Activated T-cell treated with anti-CD3 and anti-CD28 coated beads, Interleukin-2, amount 50 U/mL, for 4 hours (primary cell): ENCODE data around the gene KANSL3. TPM values are rescaled to one million over a fixed set of nuclear protein-coding genes. Genes with fewer than 3 reads are reported as not detected.
"Not testable (repeated sequence)": the region's sequence is repeated elsewhere in the genome, so short reads cannot be mapped to it uniquely, and the experiment has no call there.

Experiments
- ATAC-seq, 2 donors: fragments of 200-7000 bp; cut with Tn5 transposase; one replicate each; pipeline ENCODE4 v1.10.0; 2021
- DNase-seq: peaks from one replicate; pipeline ENCODE4 v3.0.0-alpha.2; 2020
- H3K27me3 Mint-ChIP-seq: one replicate; pipeline ENCODE4 v1.8.0; 2021; ENCODE audit warnings: low read depth, mixed read lengths
- H3K36me3 Mint-ChIP-seq: one replicate; pipeline ENCODE4 v1.8.0; 2022; ENCODE audit warnings: mixed read lengths; ENCODE audit not compliant: insufficient read depth
- H3K4me1 Mint-ChIP-seq: one replicate; pipeline ENCODE4 v1.8.0; 2021; ENCODE audit warnings: low read depth, mixed read lengths
- H3K4me3 Mint-ChIP-seq: one replicate; pipeline ENCODE4 v1.8.0; 2021; ENCODE audit warnings: mild to moderate bottlenecking, moderate library complexity, mixed read lengths
- H3K9me3 Mint-ChIP-seq: one replicate; pipeline ENCODE4 v1.8.0; 2021; ENCODE audit warnings: mixed read lengths
- total RNA-seq, 3 donors: library from RNA; stranded (reverse); gene quantifications; one replicate each; pipeline ENCODE4 v1.2.1, GENCODE V29; 2021

Gene KANSL3
- total RNA-seq, 3 donors from 2014 or later: 29.1 to 32.3 (median 31.3) TPM

DNA sequence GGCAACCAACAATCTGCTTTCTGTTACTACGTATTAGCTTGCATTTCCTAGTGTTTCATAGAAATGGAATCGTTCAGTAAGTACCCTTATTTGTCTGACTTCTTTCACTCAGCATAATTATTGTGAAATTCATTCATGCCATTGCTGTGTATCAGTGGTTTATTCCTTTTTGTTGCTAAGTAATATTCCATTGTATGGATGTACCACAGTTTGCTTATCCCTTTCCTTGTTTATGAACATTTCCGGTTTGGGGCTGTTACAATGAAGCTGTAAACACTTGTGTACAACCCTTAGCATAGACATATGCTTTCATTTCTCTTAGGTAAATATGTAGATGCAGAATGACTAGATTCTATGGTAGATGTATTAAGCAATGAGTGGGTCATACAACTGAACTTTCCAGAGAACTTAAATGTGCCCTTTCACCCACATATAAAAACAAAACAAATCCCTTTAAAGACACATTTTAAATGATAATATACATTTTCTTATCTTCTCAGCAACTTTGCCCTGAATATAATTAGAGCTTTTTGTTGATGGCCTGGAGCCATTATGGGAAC, 26.3 kb upstream of the KANSL3 start:
- peaks cover 5% of the 10 kb centered on the region for H3K9me3 Mint-ChIP-seq
- peaks cover 4% of the 10 kb centered on the region for H3K27me3 Mint-ChIP-seq
- no peak for DNase-seq
- H3K4me3 Mint-ChIP-seq: no peak overlapping the region
- no peaks in the 10 kb centered on the region for H3K4me1 Mint-ChIP-seq
- no peaks in the 10 kb centered on the region for H3K36me3 Mint-ChIP-seq
- ATAC-seq: no peak

DNA sequence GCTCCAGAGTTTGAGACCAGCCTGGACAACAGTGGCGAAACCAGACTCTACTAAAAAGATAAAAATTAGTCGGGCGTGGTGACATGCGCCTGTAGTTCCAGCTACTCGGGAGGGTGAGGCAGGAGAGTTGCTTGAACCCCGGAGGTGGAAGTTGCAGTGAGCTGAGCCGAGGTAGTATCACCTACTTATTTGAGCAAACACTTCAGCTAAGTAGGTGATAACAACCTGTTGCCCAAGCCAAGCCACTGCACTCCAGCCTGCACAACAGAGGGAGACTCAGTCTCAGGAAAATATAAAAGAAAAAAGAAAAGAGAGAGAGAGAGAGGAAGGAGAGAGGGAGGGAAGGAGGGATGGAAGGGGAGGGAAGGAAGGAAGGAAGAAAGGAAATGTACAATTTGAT, 25.7 kb upstream of the KANSL3 start:
- H3K4me3 Mint-ChIP-seq: no peak overlapping the region
- no peaks in the 10 kb centered on the region for H3K4me1 Mint-ChIP-seq
- no peaks in the 10 kb centered on the region for H3K36me3 Mint-ChIP-seq
- H3K27me3 Mint-ChIP-seq: peaks cover 4% of the 10 kb centered on the region
- ATAC-seq (no peak), DNase-seq (no peak)
- H3K9me3 Mint-ChIP-seq: peaks cover 5% of the 10 kb centered on the region

DNA sequence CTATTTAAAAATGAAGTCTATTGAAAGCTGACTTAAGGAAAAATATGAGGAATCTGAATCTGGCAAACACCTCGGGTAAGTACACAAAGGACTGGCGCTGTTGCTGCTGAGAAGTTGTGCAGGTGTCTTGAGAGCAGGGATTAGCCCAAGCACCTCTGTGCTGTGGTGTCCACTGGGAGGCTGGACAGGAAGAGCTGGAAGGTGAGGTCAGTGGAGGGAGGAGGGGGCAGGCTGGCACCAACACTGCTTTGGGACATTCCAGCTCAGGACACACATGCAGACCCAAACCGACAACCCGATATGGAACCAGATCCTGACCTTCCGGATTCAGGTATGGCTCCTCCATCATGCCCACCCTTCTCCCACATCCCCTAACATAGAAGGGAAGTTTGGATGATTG, 25.1 kb upstream of the KANSL3 start:
- Mint-ChIP-seq H3K9me3 (peaks cover 5% of the 10 kb centered on the region), H3K4me1 (no peaks in the 10 kb centered on the region), H3K4me3 (no peak overlapping the region), H3K27me3 (peaks cover 4% of the 10 kb centered on the region), H3K36me3 (no peaks in the 10 kb centered on the region)
- no peak for ATAC-seq
- DNase-seq: no peak

DNA sequence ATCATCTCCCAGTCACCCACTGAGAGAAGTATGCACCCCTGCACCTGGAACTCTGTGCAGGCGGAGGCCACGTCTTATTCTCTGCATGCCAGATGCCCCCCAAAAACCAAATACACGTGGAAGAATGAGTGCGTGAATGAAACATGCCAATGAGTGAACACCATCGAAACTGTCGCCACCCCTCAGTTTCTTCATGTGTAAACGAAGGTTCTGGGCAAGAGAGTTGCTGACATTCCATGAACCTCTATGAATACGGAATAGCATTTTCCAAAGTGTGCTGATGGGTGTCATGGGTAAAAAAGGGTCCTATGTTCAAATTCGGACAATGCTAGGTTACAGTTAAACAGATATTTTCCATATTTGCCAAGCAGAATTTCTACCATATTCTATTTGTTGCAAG, 24.2 kb upstream of the KANSL3 start:
- no peak for ATAC-seq
- Mint-ChIP-seq H3K36me3 (no peaks in the 10 kb centered on the region), H3K4me3 (no peak overlapping the region), H3K9me3 (peaks cover 5% of the 10 kb centered on the region), H3K4me1 (no peaks in the 10 kb centered on the region), H3K27me3 (peaks cover 4% of the 10 kb centered on the region)
- no peak for DNase-seq

DNA sequence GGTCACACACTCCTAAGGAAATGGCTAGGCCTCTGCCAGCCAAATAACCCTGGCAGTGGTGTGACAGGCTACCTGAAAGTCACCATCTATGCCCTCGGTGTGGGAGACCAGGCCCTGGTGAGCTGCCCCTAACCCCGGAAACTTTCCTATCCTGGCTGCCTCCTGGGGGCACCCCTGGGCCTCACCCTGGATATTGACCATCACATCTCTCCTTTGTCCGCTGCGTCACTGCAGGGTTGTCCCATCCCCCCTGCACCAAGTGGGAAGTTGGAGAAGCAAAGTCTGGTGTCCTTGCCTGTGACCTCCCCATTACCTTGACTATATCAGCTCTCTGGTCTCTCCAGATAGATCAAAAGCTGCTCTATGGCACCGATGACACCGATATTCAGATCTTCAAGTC, 23.2 kb upstream of the KANSL3 start:
- no peak overlapping the region for H3K4me3 Mint-ChIP-seq
- H3K27me3 Mint-ChIP-seq: peaks cover 4% of the 10 kb centered on the region
- H3K4me1 Mint-ChIP-seq: no peaks in the 10 kb centered on the region
- no peak for ATAC-seq
- no peaks in the 10 kb centered on the region for H3K36me3 Mint-ChIP-seq
- no peak for DNase-seq
- H3K9me3 Mint-ChIP-seq: peaks cover 5% of the 10 kb centered on the region

DNA sequence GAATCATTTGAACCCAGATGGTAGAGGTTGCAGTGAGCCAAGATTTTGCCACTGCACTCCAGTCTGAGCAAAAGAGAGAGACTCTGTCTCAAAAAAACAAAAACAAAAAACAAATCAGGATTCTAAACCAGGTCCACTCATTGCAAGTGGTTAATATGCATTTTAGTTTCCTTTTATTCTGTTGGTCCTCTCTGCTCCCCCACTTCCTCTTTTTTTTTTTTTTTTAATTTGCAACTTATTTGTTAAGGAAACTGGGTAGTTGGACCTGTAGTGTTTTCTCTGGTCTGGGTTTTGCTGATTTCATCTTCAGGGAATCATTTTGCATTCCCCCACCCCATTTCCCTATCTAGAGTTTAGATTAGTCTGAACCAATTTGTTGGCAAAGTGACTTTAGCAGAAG, 18.4 kb upstream of the KANSL3 start:
- H3K9me3 Mint-ChIP-seq: no peaks in the 10 kb centered on the region
- no peak overlapping the region for H3K4me3 Mint-ChIP-seq
- no peaks in the 10 kb centered on the region for H3K4me1 Mint-ChIP-seq
- ATAC-seq (no peak), DNase-seq (no peak)
- H3K36me3 Mint-ChIP-seq: no peaks in the 10 kb centered on the region
- no peaks in the 10 kb centered on the region for H3K27me3 Mint-ChIP-seq

DNA sequence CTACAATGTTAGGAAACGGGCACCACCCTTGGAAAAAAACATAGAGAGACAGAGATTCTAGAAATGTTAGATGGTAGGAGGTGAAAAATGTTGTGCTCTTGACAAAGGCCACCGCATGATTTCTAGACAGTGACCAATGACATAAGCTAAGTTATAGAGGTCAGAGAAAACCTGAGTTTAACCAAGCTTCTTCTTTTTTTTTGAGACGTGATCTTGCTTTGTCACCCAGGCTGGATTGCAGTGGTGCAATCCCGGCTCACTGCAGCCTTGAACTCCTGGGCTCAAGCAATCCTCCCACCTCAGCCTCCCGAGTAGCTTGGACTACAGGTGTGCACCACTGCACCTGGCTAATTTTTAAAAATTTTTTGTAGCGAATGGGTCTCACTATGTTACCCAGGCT, 17.4 kb upstream of the KANSL3 start:
- Mint-ChIP-seq H3K9me3 (no peaks in the 10 kb centered on the region), H3K4me3 (no peak overlapping the region), H3K36me3 (no peaks in the 10 kb centered on the region), H3K4me1 (no peaks in the 10 kb centered on the region), H3K27me3 (no peaks in the 10 kb centered on the region)
- ATAC-seq: no peak
- no peak for DNase-seq

DNA sequence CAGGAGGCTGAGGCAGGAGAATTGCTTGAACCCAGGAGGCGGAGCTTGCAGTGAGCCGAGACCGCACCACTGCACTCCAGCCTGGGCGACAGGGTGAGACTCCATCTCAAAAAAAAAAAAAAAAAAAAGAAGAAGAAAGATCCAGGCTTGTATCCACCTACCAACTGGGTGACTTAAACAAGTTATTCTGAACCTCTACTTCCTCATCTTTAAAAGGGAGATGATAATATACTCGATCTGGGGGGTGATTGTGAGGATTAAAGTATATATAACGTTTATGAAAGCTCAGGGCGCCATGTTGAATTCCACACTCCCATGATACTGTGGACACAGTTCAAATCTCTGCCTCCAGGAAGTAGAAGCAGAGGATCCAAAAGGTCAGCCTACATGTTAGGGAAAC, 16.7 kb upstream of the KANSL3 start:
- H3K9me3 Mint-ChIP-seq, H3K4me3 Mint-ChIP-seq, H3K36me3 Mint-ChIP-seq, DNase-seq, H3K4me1 Mint-ChIP-seq, H3K27me3 Mint-ChIP-seq, ATAC-seq: not testable (repeated sequence)

DNA sequence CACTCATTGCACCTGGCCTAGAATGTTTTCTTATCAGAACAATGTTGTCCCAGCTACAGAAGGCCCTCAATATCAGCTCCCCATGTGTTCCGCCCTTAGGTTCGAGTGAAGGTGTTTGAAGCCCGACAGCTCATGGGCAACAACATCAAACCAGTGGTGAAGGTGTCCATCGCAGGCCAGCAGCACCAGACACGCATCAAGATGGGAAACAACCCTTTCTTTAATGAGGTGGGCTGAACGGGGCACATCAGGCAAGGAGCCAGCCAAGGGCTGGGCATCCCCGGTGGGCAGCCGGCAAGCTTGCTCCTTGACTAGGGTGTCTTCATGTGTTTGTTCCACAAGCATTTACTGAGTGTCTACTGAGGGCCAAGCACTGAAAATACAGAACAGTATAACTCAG, 13.7 kb upstream of the KANSL3 start:
- no peaks in the 10 kb centered on the region for H3K9me3 Mint-ChIP-seq
- H3K4me3 Mint-ChIP-seq: no peak overlapping the region
- no peaks in the 10 kb centered on the region for H3K4me1 Mint-ChIP-seq
- H3K27me3 Mint-ChIP-seq: no peaks in the 10 kb centered on the region
- DNase-seq: no peak
- ATAC-seq: no peak
- H3K36me3 Mint-ChIP-seq: no peaks in the 10 kb centered on the region

DNA sequence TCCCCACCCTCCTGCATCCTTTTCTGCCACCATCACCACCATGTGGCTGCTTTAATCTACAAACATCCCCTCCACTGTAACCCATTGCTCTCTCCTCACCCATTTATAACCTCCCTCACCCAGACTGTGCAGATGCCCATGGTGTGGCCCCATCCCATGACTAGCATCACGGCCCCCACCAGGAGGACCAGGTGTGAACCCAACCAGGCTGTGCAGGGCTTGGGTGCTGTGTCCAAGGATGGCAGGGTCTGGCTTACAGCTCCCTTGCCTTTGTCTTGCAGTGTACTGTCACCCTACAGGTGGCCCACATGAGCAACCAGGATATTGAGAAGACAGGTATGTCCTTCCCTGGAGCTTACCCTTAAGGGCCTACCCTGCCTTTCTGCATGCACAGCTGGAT, 11.2 kb upstream of the KANSL3 start:
- H3K9me3 Mint-ChIP-seq: no peaks in the 10 kb centered on the region
- DNase-seq: no peak
- H3K4me3 Mint-ChIP-seq: no peak overlapping the region
- H3K36me3 Mint-ChIP-seq: no peaks in the 10 kb centered on the region
- H3K4me1 Mint-ChIP-seq: no peaks in the 10 kb centered on the region
- no peaks in the 10 kb centered on the region for H3K27me3 Mint-ChIP-seq
- no peak for ATAC-seq

DNA sequence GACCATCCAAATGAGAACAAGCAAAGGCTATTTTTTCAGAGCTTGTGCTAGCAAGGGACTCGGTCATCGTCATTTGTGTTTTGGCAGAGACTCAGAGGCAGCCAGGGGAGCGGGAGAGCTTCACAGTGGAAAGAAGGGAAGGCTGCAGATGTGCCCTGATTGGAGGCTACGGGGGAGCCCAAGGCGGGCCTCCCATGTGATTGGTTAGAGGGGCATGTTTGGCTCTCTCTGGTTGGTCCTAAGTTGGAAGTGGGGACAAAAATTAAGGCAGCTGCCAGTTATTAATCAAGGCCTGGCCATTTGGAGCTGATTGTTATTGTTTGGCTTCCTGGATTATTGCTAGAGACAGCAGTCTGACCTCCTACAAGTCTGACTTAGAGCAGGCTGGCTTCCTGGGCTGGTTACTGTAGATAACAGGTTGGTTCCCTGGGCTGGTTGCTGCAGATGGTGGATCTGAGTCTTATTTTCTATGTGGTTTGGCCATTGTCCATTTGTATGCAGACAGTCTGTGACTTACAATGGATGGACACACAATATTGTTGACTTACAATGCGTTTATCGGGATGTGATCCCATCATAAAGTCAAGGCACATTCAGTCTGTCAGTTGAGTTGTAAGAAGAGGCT, 10.3 kb upstream of the KANSL3 start:
- Mint-ChIP-seq H3K9me3 (no peaks in the 10 kb centered on the region), H3K4me3 (no peak overlapping the region), H3K4me1 (no peaks in the 10 kb centered on the region), H3K36me3 (no peaks in the 10 kb centered on the region), H3K27me3 (peaks cover 2% of the 10 kb centered on the region)
- DNase-seq: no peak
- ATAC-seq: no peak

DNA sequence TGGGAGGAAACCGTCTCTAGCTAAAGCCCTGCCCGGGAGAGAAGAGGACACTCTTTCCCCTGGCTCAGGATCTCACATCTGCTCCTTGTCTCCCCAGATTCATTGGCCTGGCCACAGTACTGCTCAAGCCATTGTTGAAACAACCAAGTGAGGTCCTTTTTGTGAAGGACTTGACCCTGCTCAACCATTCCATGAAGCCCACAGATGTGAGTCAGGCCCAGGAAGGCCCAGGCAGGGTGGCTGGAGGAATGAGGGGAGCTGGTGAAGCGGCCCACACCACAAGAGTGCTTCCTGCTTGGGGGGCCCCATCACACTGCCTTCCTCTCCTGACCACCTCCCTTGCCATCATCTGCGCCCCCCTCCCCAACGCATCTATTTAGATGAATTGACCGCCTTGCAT, 9.6 kb upstream of the KANSL3 start:
- H3K4me3 Mint-ChIP-seq: no peak overlapping the region
- DNase-seq (no peak), ATAC-seq (no peak)
- peaks cover 2% of the 10 kb centered on the region for H3K27me3 Mint-ChIP-seq
- H3K9me3 Mint-ChIP-seq: no peaks in the 10 kb centered on the region
- H3K36me3 Mint-ChIP-seq: no peaks in the 10 kb centered on the region
- H3K4me1 Mint-ChIP-seq: no peaks in the 10 kb centered on the region

DNA sequence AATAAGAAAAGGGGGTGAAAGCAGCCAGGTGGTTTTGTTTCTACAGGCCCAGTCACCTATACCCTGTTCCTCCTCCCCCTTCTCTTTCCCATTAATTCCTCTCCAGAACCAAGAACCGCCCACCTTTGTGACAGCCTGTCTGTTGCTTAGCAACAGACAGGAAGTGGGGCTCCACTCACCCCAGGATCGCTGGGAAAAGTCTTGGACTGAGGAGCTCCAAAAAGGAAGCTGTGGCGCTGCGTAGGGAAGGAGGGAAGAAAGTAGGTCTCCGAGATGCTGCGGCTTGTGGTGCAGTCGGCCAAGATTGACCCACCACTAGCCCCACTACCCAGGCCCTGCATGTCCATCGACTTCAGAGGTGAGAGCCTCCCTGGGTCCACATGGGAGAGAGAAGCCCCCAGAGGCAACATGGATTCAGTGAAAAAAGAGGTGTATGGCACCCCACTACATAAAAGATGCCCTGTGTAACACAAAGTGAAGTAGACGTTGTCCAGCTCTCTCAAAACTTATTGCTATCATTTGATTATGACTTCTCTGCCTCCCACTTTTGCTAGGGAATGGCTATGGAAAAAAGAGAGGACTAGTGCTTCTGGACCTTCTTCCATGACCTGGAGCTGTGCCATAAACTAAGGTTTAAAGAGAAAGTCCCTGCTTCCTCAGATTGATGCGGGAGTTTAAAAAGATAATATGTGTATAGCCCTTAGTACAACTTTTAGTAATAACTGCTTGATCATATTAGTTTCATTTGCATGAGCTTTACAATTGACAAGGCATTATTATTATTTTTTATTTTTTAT, 4.7 kb upstream of the KANSL3 start, which contains the start of gene FER1L5:
TSS of gene FER1L5 (plus strand) at position 201 of the 797 bp plus-strand sequence. CDS start at position 274, 73 bp downstream.
- Mint-ChIP-seq H3K27me3 (peaks cover 7% of the 10 kb centered on the region), H3K4me1 (peaks cover 4% of the 10 kb centered on the region), H3K4me3 (no peak within 1 kb of the TSS), H3K9me3 (no peaks in the 10 kb centered on the region), H3K36me3 (no peaks in the 10 kb centered on the region)
- ATAC-seq (no peak), DNase-seq (no peak)

DNA sequence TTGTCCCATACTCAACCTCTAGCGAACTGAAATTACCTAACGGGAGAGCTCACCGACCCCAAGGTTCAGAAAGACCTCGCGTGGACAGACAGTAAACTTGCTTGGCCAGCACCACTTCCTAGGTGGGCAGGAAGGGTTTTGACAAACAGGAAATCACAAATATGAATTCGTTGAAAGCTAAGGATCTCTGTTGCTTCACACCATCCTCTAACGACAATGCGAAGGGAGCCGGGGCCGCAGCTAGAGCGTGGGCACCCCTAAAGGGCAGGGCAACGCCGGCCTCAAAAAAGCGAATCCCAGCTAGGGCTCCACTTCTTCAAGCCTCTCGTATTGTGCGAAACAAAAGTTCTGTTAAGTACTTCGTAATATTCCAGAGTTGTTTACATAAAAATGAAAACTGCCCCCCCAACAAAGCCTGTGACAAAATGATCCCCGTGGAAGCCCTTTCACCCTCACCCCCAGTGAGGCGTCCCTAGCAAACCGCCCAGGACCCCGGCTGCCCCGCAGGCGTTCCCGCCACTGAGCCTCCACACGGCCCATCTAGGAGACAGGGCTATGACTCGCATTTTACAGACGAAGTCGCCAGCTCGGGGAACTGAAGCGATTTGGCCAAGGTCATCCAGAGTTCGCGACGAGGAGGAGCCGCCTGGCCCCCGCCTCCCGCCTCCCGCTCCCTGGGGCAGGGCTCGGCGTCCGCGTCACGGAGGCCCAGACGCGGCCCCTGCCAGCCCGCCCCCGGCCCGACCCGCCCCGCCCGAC, 548 bp downstream of the KANSL3 start:
- ATAC-seq (peak; percentile 92 to 93), DNase-seq (peak; percentile 66)
- Mint-ChIP-seq H3K27me3 (peaks cover 5% of the 10 kb centered on the region), H3K36me3 (peaks cover 9% of the 10 kb centered on the region), H3K4me1 (peaks cover 40% of the 10 kb centered on the region), H3K9me3 (no peaks in the 10 kb centered on the region), H3K4me3 (peak overlapping the region; percentile 95)
